Effector memory CD8-positive, alpha-beta T cell (primary cell): Measurements from ENCODE around the gene CPT1B.

Experiments used
- ATAC-seq: fragments of 150-1000 bp; cut with Tn5 transposase; replicated peaks from 2 replicates; pipeline ENCODE4 v1.10.0; 2021; ENCODE audit warnings: mild to moderate bottlenecking, moderate library complexity
- DNase-seq, 3 experiments: peaks; one replicate each; pipeline ENCODE4 v3.0.0; 2021
- H3K27ac Mint-ChIP-seq, 2 donors: one replicate each; pipeline ENCODE4 v1.8.0; 2022; ENCODE audit warnings: mild to moderate bottlenecking in 2 of 2, mixed read lengths in 2 of 2, moderate library complexity in 2 of 2
- H3K27me3 Mint-ChIP-seq, 2 donors: one replicate each; pipeline ENCODE4 v1.8.0; 2022; ENCODE audit warnings: mixed read lengths in 2 of 2
- H3K36me3 Mint-ChIP-seq: one replicate; pipeline ENCODE4 v1.8.0; 2022; ENCODE audit warnings: mild to moderate bottlenecking, moderate library complexity, mixed read lengths; ENCODE audit not compliant: insufficient read depth
- H3K4me1 Mint-ChIP-seq, 2 donors: one replicate each; pipeline ENCODE4 v1.8.0; 2022; ENCODE audit warnings: low read depth in 2 of 2, mixed read lengths in 2 of 2
- H3K4me3 Mint-ChIP-seq, 2 donors: one replicate each; pipeline ENCODE4 v1.8.0; 2022; ENCODE audit warnings: mild to moderate bottlenecking in 2 of 2, mixed read lengths in 2 of 2, moderate library complexity in 2 of 2
- H3K9me3 Mint-ChIP-seq, 2 donors: one replicate each; pipeline ENCODE4 v1.8.0; 2022; ENCODE audit warnings: mixed read lengths in 2 of 2

CPT1B gene

GRCh38 chr22:50564289-50564688 is 13.9 kb downstream of the CPT1B start:
- no peak for ATAC-seq
- H3K4me3 Mint-ChIP-seq = no peak overlapping the region
- H3K27me3 Mint-ChIP-seq = no peaks in the 10 kb centered on the region
- no peaks in the 10 kb centered on the region for H3K9me3 Mint-ChIP-seq
- peaks cover 16 to 21% of the 10 kb centered on the region in 2 donors for H3K4me1 Mint-ChIP-seq
- DNase-seq = no peak
- peaks cover 16% of the 10 kb centered on the region for H3K36me3 Mint-ChIP-seq
- H3K27ac Mint-ChIP-seq = no peak overlapping the region

- Mint-ChIP-seq H3K4me1 (peaks cover 16 to 21% of the 10 kb centered on the region in 2 donors), H3K36me3 (peaks cover 12% of the 10 kb centered on the region), H3K27me3 (no peaks in the 10 kb centered on the region), H3K4me3 (peak overlapping the region; percentile 91), H3K27ac (peak overlapping the region; percentile 77 to 79), H3K9me3 (no peaks in the 10 kb centered on the region)
- DNase-seq = no peak
- no peak for ATAC-seq
These were observed 14.6 kb downstream of the CPT1B start for GRCh38 chr22:50563413-50564160.

- DNase-seq (peak; percentile 96 to 97 (median 97)), ATAC-seq (peak; percentile 95)
- H3K36me3 Mint-ChIP-seq = peaks cover 11% of the 10 kb centered on the region
- peaks cover 16 to 21% of the 10 kb centered on the region in 2 donors for H3K4me1 Mint-ChIP-seq
- peak within 1 kb of the TSS; percentile 91 for H3K4me3 Mint-ChIP-seq
- H3K27ac Mint-ChIP-seq = peak within 1 kb of the TSS; percentile 80 to 87
- H3K27me3 Mint-ChIP-seq = no peaks in the 10 kb centered on the region
- no peaks in the 10 kb centered on the region for H3K9me3 Mint-ChIP-seq
These were observed 15.5 kb downstream of the CPT1B start, which contains the start of gene SYCE3 for GRCh38 chr22:50562523-50563412. TSS of gene SYCE3 (minus strand) at chr22:50562919. CDS start at chr22:50556405, 6,514 bp downstream.

GRCh38 chr22:50561401-50562358 is 16.5 kb downstream of the CPT1B start:
- Mint-ChIP-seq H3K36me3 (peaks cover 9% of the 10 kb centered on the region), H3K27ac (peak overlapping the region; percentile 80 to 87), H3K27me3 (no peaks in the 10 kb centered on the region), H3K4me1 (peaks cover 16 to 21% of the 10 kb centered on the region in 2 donors), H3K9me3 (no peaks in the 10 kb centered on the region), H3K4me3 (peak overlapping the region; percentile 71 to 73)
- ATAC-seq (peak; percentile 17), DNase-seq (no peak)

GRCh38 chr22:50560034-50560433 is 18.2 kb downstream of the CPT1B start:
- ATAC-seq (no peak), DNase-seq (no peak)
- Mint-ChIP-seq H3K27me3 (no peaks in the 10 kb centered on the region), H3K36me3 (peaks cover 9% of the 10 kb centered on the region), H3K4me3 (no peak overlapping the region), H3K27ac (no peak overlapping the region), H3K9me3 (no peaks in the 10 kb centered on the region), H3K4me1 (peaks cover 16 to 21% of the 10 kb centered on the region in 2 donors)

GRCh38 chr22:50556703-50557102 is 21.5 kb downstream of the CPT1B start:
- Mint-ChIP-seq H3K4me3 (no peak overlapping the region), H3K9me3 (no peaks in the 10 kb centered on the region), H3K27ac (no peak overlapping the region), H3K27me3 (no peaks in the 10 kb centered on the region), H3K4me1 (peaks cover 8% of the 10 kb centered on the region in 2 donors), H3K36me3 (peaks cover 9% of the 10 kb centered on the region)
- ATAC-seq (no peak), DNase-seq (no peak)

- H3K36me3 Mint-ChIP-seq = peaks cover 9% of the 10 kb centered on the region
- no peak overlapping the region for H3K27ac Mint-ChIP-seq
- H3K4me1 Mint-ChIP-seq = peaks cover 10 to 15% of the 10 kb centered on the region in 2 donors
- H3K9me3 Mint-ChIP-seq = no peaks in the 10 kb centered on the region
- no peak overlapping the region for H3K4me3 Mint-ChIP-seq
- no peaks in the 10 kb centered on the region for H3K27me3 Mint-ChIP-seq
- DNase-seq = no peak
- no peak for ATAC-seq
These were observed 24.9 kb downstream of the CPT1B start for GRCh38 chr22:50553310-50553709.

GRCh38 chr22:50551160-50551752 is 27.0 kb downstream of the CPT1B start:
- H3K4me3 Mint-ChIP-seq = peak overlapping the region in 1 of 2 donors; percentile 77
- no peaks in the 10 kb centered on the region for H3K9me3 Mint-ChIP-seq
- no peaks in the 10 kb centered on the region for H3K27me3 Mint-ChIP-seq
- ATAC-seq (no peak), DNase-seq (no peak)
- peak overlapping the region in 1 of 2 donors; percentile 91 for H3K27ac Mint-ChIP-seq
- peaks cover 10 to 15% of the 10 kb centered on the region in 2 donors for H3K4me1 Mint-ChIP-seq
- H3K36me3 Mint-ChIP-seq = peaks cover 9% of the 10 kb centered on the region

- H3K9me3 Mint-ChIP-seq = no peaks in the 10 kb centered on the region
- DNase-seq = no peak
These were observed 27.8 kb downstream of the CPT1B start for GRCh38 chr22:50550395-50550794.

GRCh38 chr22:50548921-50549790 is 29.1 kb downstream of the CPT1B start:
- Mint-ChIP-seq H3K4me3 (peak overlapping the region; percentile 77 to 83), H3K36me3 (peaks cover 17% of the 10 kb centered on the region), H3K9me3 (no peaks in the 10 kb centered on the region), H3K27ac (peak overlapping the region in 1 of 2 donors; percentile 87), H3K4me1 (peaks cover 31 to 35% of the 10 kb centered on the region in 2 donors), H3K27me3 (no peaks in the 10 kb centered on the region)
- peak; percentile 2 for ATAC-seq
- no peak for DNase-seq

More at GRCh38 chr22:50550395-50550794, 27.8 kb downstream of the CPT1B start:
- Mint-ChIP-seq H3K4me1 (peaks cover 19 to 24% of the 10 kb centered on the region in 2 donors), H3K36me3 (peaks cover 9% of the 10 kb centered on the region), H3K4me3 (peak overlapping the region; percentile 77 to 83), H3K27ac (peak overlapping the region; percentile 87 to 91), H3K27me3 (no peaks in the 10 kb centered on the region)
- ATAC-seq = no peak

- peak; percentile 50 for ATAC-seq
These were observed 29.9 kb downstream of the CPT1B start for GRCh38 chr22:50548040-50548920.

More at GRCh38 chr22:50548040-50548920, 29.9 kb downstream of the CPT1B start:
- Mint-ChIP-seq H3K9me3 (no peaks in the 10 kb centered on the region), H3K27ac (peak overlapping the region; percentile 79 to 90), H3K4me1 (peaks cover 31 to 35% of the 10 kb centered on the region in 2 donors), H3K27me3 (no peaks in the 10 kb centered on the region), H3K4me3 (peak overlapping the region; percentile 56 to 77), H3K36me3 (peaks cover 17% of the 10 kb centered on the region)
- DNase-seq = peak in 2 of 3 experiments; percentile 38 to 54
